HG02884 (cell line): ENCODE results near the gene LSM14A.

Source experiments
- ATAC-seq: cut with Tn5 transposase; IDR thresholded peaks from one replicate; pipeline ENCODE4 v1.9.1; 2021; ENCODE audit warnings: mild to moderate bottlenecking, moderate library complexity; ENCODE audit not compliant: unreplicated experiment

Gene LSM14A

GRCh38 chr19:34278783-34279182, 106.5 kb downstream of the LSM14A start:
- no peak for ATAC-seq
